SK-N-MC (cell line): ENCODE results near the gene MARK3.
A peak's percentile ranks its signal among the peaks of the same experiment; 100 is the strongest.

Experiments used
- DNase-seq: peaks from one replicate; pipeline ENCODE4 v3.0.0-alpha.2; 2011; ENCODE audit warnings: low read depth, low spot score
- H3K27ac ChIP-seq: fragments of 200-600 bp; sonication (generic); 2 replicates; pipeline ENCODE4 v1.5.1; 2016; ENCODE audit warnings: mixed run types
- H3K36me3 ChIP-seq: fragments of 200-600 bp; sonication (generic); 2 replicates; pipeline ENCODE4 v1.6.1; 2017; ENCODE audit warnings: antibody characterized with exemption, low read length, mixed read lengths; ENCODE audit not compliant: insufficient read depth
- H3K4me3 ChIP-seq: fragments of 200-600 bp; sonication (generic); 2 replicates; pipeline ENCODE4 v1.5.1; 2016
- H3K9ac ChIP-seq: fragments of 200-600 bp; sonication (generic); 2 replicates; pipeline ENCODE4 v1.8.0; 2017; ENCODE audit warnings: mixed run types, mixed read lengths; ENCODE audit not compliant: insufficient read length
- H3K9me3 ChIP-seq: fragments of 200-600 bp; sonication (generic); 2 replicates; pipeline ENCODE4 v1.6.1; 2017; ENCODE audit warnings: low read depth, mild to moderate bottlenecking, antibody characterized with exemption, low read length, moderate library complexity, mixed read lengths
- EZH2 ChIP-seq: fragments of 200-600 bp; sonication (generic); IDR thresholded peaks from one replicate; pipeline ENCODE4 v1.6.1; 2017; ENCODE audit warnings: antibody characterized with exemption
- FOXP2 ChIP-seq: optimal IDR thresholded peaks from 2 replicates; pipeline ENCODE3; 2011; ENCODE audit warnings: mild to moderate bottlenecking, moderate library complexity; ENCODE audit not compliant: insufficient read depth; ENCODE audit errors: extremely low read length, control extremely low read depth
- POLR2AphosphoS5 ChIP-seq: IDR thresholded peaks from 2 replicates; pipeline ENCODE4 v1.6.1; 2012; ENCODE audit warnings: mild to moderate bottlenecking, low read depth, low read length, borderline replicate concordance

MARK3 gene

GRCh38 chr14:103489621-103490020, 104.4 kb downstream of the MARK3 start:
- H3K36me3 ChIP-seq = peaks cover 67% of the 10 kb centered on the region
- H3K4me3 ChIP-seq = no peak overlapping the region

GRCh38 chr14:103491691-103492090, 106.5 kb downstream of the MARK3 start:
- H3K9ac ChIP-seq = no peak overlapping the region
- TF ChIP-seq EZH2 (no peak), FOXP2 (no peak), POLR2AphosphoS5 (no peak)
- H3K9me3 ChIP-seq = no peaks in the 10 kb centered on the region
- H3K27ac ChIP-seq = peak overlapping the region; percentile 27
- DNase-seq = no peak
- H3K36me3 ChIP-seq = peaks cover 72% of the 10 kb centered on the region
- H3K4me3 ChIP-seq = no peak overlapping the region

More at GRCh38 chr14:103489621-103490020, 104.4 kb downstream of the MARK3 start:
- Histone ChIP-seq H3K9me3 (no peaks in the 10 kb centered on the region), H3K9ac (no peak overlapping the region), H3K27ac (no peak overlapping the region; the same call in none of the 2 replicates)
- TF ChIP-seq FOXP2 (no peak), EZH2 (no peak), POLR2AphosphoS5 (no peak)
- DNase-seq = no peak

GRCh38 chr14:103492156-103492925, 107.1 kb downstream of the MARK3 start:
- H3K27ac ChIP-seq = peak overlapping the region; percentile 27; the same call in 1 of the 2 replicates
- TF ChIP-seq POLR2AphosphoS5 (no peak), FOXP2 (no peak), EZH2 (no peak)
- DNase-seq = no peak
- peak overlapping the region; percentile 32 for H3K9ac ChIP-seq
- H3K36me3 ChIP-seq = peaks cover 70% of the 10 kb centered on the region
- no peaks in the 10 kb centered on the region for H3K9me3 ChIP-seq
- H3K4me3 ChIP-seq = no peak overlapping the region

- no peak overlapping the region for H3K9ac ChIP-seq
- DNase-seq = no peak
- no peaks in the 10 kb centered on the region for H3K9me3 ChIP-seq
- TF ChIP-seq POLR2AphosphoS5 = no peak
- no peak for TF ChIP-seq FOXP2
- no peak for TF ChIP-seq EZH2
- no peak overlapping the region for H3K4me3 ChIP-seq
- peak overlapping the region; percentile 59 for H3K27ac ChIP-seq
- H3K36me3 ChIP-seq = peaks cover 60% of the 10 kb centered on the region
These were observed 110.6 kb downstream of the MARK3 start for GRCh38 chr14:103495854-103496253.

- Histone ChIP-seq H3K9me3 (no peaks in the 10 kb centered on the region), H3K4me3 (no peak overlapping the region), H3K36me3 (peaks cover 63% of the 10 kb centered on the region), H3K27ac (0 out of 2 replicates have a peak overlapping the region, but pooled peaks have one; percentile 32), H3K9ac (no peak overlapping the region)
- DNase-seq = no peak
- no peak for TF ChIP-seq EZH2
- TF ChIP-seq POLR2AphosphoS5 = no peak
- TF ChIP-seq FOXP2 = no peak
These were observed 111.6 kb downstream of the MARK3 start for GRCh38 chr14:103496776-103497175.

- no peak overlapping the region for H3K27ac ChIP-seq
- TF ChIP-seq POLR2AphosphoS5 (no peak), FOXP2 (no peak), EZH2 (no peak)
- H3K36me3 ChIP-seq = peaks cover 66% of the 10 kb centered on the region
- no peak overlapping the region for H3K4me3 ChIP-seq
- no peak overlapping the region for H3K9ac ChIP-seq
- no peaks in the 10 kb centered on the region for H3K9me3 ChIP-seq
- no peak for DNase-seq
These were observed 114.5 kb downstream of the MARK3 start for GRCh38 chr14:103499709-103500108.

- H3K36me3 ChIP-seq = peaks cover 67% of the 10 kb centered on the region
- TF ChIP-seq POLR2AphosphoS5 (no peak), EZH2 (no peak), FOXP2 (no peak)
- peak; percentile 42 for DNase-seq
- no peak overlapping the region for H3K4me3 ChIP-seq
- peak overlapping the region; percentile 64 for H3K9ac ChIP-seq
- peak overlapping the region; percentile 52; the same call in 1 of the 2 replicates for H3K27ac ChIP-seq
- H3K9me3 ChIP-seq = no peaks in the 10 kb centered on the region
These were observed 115.2 kb downstream of the MARK3 start for GRCh38 chr14:103500148-103500990.
